MM.1S (cell line): ENCODE data around the gene RCC2.

Source experiments
- DNase-seq: peaks from one replicate; pipeline ENCODE4 v3.0.0-alpha.2; 2015
- H2AFZ ChIP-seq: fragments of 300-600 bp; sonication (generic); 2 replicates; pipeline ENCODE4 v1.6.0; 2016; ENCODE audit warnings: antibody characterized with exemption, low read length
- H3F3A ChIP-seq: fragments of 300-600 bp; sonication (generic); 2 replicates; pipeline ENCODE4 v1.6.1; 2016; ENCODE audit warnings: mild to moderate bottlenecking, antibody characterized with exemption, low read length, moderate library complexity, mixed read lengths; ENCODE audit not compliant: insufficient read depth
- H3K27ac ChIP-seq: fragments of 300-600 bp; sonication (generic); 2 replicates; pipeline ENCODE4 v1.5.1; 2016; ENCODE audit warnings: mild to moderate bottlenecking, low read length
- H3K27me3 ChIP-seq: fragments of 300-600 bp; sonication (generic); replicated peaks from 2 replicates; pipeline ENCODE4 v1.6.0; 2016; ENCODE audit warnings: low read length; ENCODE audit not compliant: insufficient read depth
- H3K36me3 ChIP-seq: fragments of 300-600 bp; sonication (generic); replicated peaks from 2 replicates; pipeline ENCODE4 v1.6.1; 2016; ENCODE audit warnings: mild to moderate bottlenecking, low read length, mixed read lengths; ENCODE audit not compliant: insufficient read depth
- H3K4me1 ChIP-seq: fragments of 300-600 bp; sonication (generic); 2 replicates; pipeline ENCODE4 v1.6.1; 2016; ENCODE audit warnings: low read length, mixed read lengths
- H3K4me2 ChIP-seq: fragments of 300-600 bp; sonication (generic); 2 replicates; pipeline ENCODE4 v1.6.0; 2016; ENCODE audit warnings: low read depth, low read length
- H3K4me3 ChIP-seq: fragments of 300-600 bp; sonication (generic); 2 replicates; pipeline ENCODE4 v1.5.1; 2016; ENCODE audit warnings: low read length, mixed read lengths
- H3K79me2 ChIP-seq: fragments of 300-600 bp; sonication (generic); 2 replicates; pipeline ENCODE4 v1.6.1; 2016; ENCODE audit warnings: mixed run types, low read length, mixed read lengths
- H3K9ac ChIP-seq: fragments of 300-600 bp; sonication (generic); 2 replicates; pipeline ENCODE4 v1.6.1; 2016; ENCODE audit warnings: low read length, mixed read lengths
- H3K9me2 ChIP-seq: fragments of 300-600 bp; sonication (generic); replicated peaks from 2 replicates; pipeline ENCODE4 v1.6.1; 2016; ENCODE audit warnings: mild to moderate bottlenecking, low read length, mixed read lengths; ENCODE audit not compliant: insufficient read depth
- H3K9me3 ChIP-seq: fragments of 300-600 bp; sonication (generic); replicated peaks from 2 replicates; pipeline ENCODE4 v1.6.1; 2016; ENCODE audit warnings: mild to moderate bottlenecking, low read length, mixed read lengths; ENCODE audit not compliant: insufficient read depth
- H4K20me1 ChIP-seq: fragments of 300-600 bp; sonication (generic); 2 replicates; pipeline ENCODE4 v1.6.1; 2016; ENCODE audit warnings: mild to moderate bottlenecking, low read length, moderate library complexity, mixed read lengths; ENCODE audit not compliant: insufficient read depth
- CTCF ChIP-seq: fragments of 300-600 bp; sonication (generic); IDR thresholded peaks from 2 replicates; pipeline ENCODE4 v1.5.1; 2016; ENCODE audit warnings: antibody characterized with exemption, low read length, mixed read lengths
- EZH2 ChIP-seq: fragments of 300-600 bp; sonication (generic); optimal IDR thresholded peaks from 2 replicates; pipeline ENCODE3; 2017; ENCODE audit warnings: low read depth, mild to moderate bottlenecking, antibody characterized with exemption, low read length, mixed read lengths
- EZH2phosphoT487 ChIP-seq: fragments of 300-600 bp; sonication (generic); IDR thresholded peaks from 2 replicates; pipeline ENCODE4 v1.6.1; 2018; ENCODE audit warnings: antibody characterized with exemption, low read length

RCC2 gene

GRCh38 chr1:17423781-17424245 lies 15.7 kb downstream of the RCC2 start:
- Histone ChIP-seq H3K36me3 (peaks cover 28% of the 10 kb centered on the region), H3F3A (peaks cover 10% of the 10 kb centered on the region; the same call in 1 of the 2 replicates), H3K79me2 (peaks cover 86% of the 10 kb centered on the region), H3K27ac (no peak overlapping the region), H3K9me3 (no peaks in the 10 kb centered on the region), H3K4me2 (no peak overlapping the region), H3K9me2 (no peaks in the 10 kb centered on the region), H2AFZ (no peak overlapping the region), H3K4me1 (no peaks in the 10 kb centered on the region), H3K4me3 (no peak overlapping the region), H4K20me1 (peaks cover 43% of the 10 kb centered on the region), H3K9ac (no peak overlapping the region), H3K27me3 (no peaks in the 10 kb centered on the region)
- no peak for DNase-seq
- no peak for TF ChIP-seq EZH2
- TF ChIP-seq EZH2phosphoT487 = no peak
- TF ChIP-seq CTCF = no peak

- H3K9me3 ChIP-seq = no peaks in the 10 kb centered on the region
- no peak for TF ChIP-seq EZH2
- no peak for TF ChIP-seq CTCF
- TF ChIP-seq EZH2phosphoT487 = no peak
- H3K79me2 ChIP-seq = peaks cover 78% of the 10 kb centered on the region
- H3K4me2 ChIP-seq = no peak overlapping the region
- H3K27me3 ChIP-seq = no peaks in the 10 kb centered on the region
- DNase-seq = no peak
- H3F3A ChIP-seq = peaks cover 10% of the 10 kb centered on the region; the same call in 1 of the 2 replicates
- H2AFZ ChIP-seq = no peak overlapping the region
- no peaks in the 10 kb centered on the region for H3K4me1 ChIP-seq
- H3K9me2 ChIP-seq = no peaks in the 10 kb centered on the region
- peaks cover 37% of the 10 kb centered on the region for H4K20me1 ChIP-seq
- no peak overlapping the region for H3K4me3 ChIP-seq
- peaks cover 18% of the 10 kb centered on the region for H3K36me3 ChIP-seq
- H3K9ac ChIP-seq = no peak overlapping the region
- no peak overlapping the region for H3K27ac ChIP-seq
Observed at GRCh38 chr1:17422461-17422860, 17.0 kb downstream of the RCC2 start.

- no peaks in the 10 kb centered on the region for H3K27me3 ChIP-seq
- no peak for DNase-seq
- TF ChIP-seq EZH2 = no peak
- TF ChIP-seq CTCF = no peak
- TF ChIP-seq EZH2phosphoT487 = no peak
- peaks cover 32% of the 10 kb centered on the region for H4K20me1 ChIP-seq
- no peaks in the 10 kb centered on the region for H3K4me1 ChIP-seq
- peaks cover 18% of the 10 kb centered on the region for H3K36me3 ChIP-seq
- H3K4me2 ChIP-seq = no peak overlapping the region
- no peak overlapping the region for H3K27ac ChIP-seq
- H2AFZ ChIP-seq = no peak overlapping the region
- H3K9me2 ChIP-seq = no peaks in the 10 kb centered on the region
- no peak overlapping the region for H3K4me3 ChIP-seq
- H3K79me2 ChIP-seq = peaks cover 70% of the 10 kb centered on the region
- peaks cover 10% of the 10 kb centered on the region; the same call in 1 of the 2 replicates for H3F3A ChIP-seq
- H3K9ac ChIP-seq = no peak overlapping the region
- no peaks in the 10 kb centered on the region for H3K9me3 ChIP-seq
Observed at GRCh38 chr1:17420391-17420918, 19.0 kb downstream of the RCC2 start.
